H1 (cell line): ENCODE results near the gene GALNT13. TPM values are rescaled to one million over a fixed set of nuclear protein-coding genes. Genes with fewer than 3 reads are reported as not detected.

ENCODE experiments used
- CTCF ChIA-PET: fragments of 300-600 bp; sonication (Branson Sonifier 250); formaldehyde crosslinking; loops from one replicate; lab custom pipeline; 2021; ENCODE audit not compliant: partially characterized antibody; lab: Charles Lee
- POLR2A ChIA-PET: fragments of 300-600 bp; sonication (Branson Sonifier 250); formaldehyde crosslinking; loops from one replicate; lab custom pipeline; 2021; ENCODE audit warnings: inconsistent platforms; ENCODE audit not compliant: partially characterized antibody; lab: Charles Lee
- DNase-seq, 2 experiments: peaks; one replicate each; pipeline versions ENCODE4 v3.0.0 to v3.0.0-alpha.2; 2010 to 2022; ENCODE audit warnings: low spot score in 2 of 2, low read depth in 1 of 2, mixed read lengths in 1 of 2
- FAIRE-seq: peaks from 2 replicates; lab custom pipeline; 2011; peaks lifted over from hg19 to GRCh38; lab: Jason Lieb, UNC
- H2AFZ ChIP-seq: 2 replicates; pipeline ENCODE4 v1.8.1; 2012; ENCODE audit warnings: low read length, inconsistent platforms
- H2AK5ac ChIP-seq: 2 replicates; pipeline ENCODE4 v1.6.1; 2013; ENCODE audit warnings: low read depth, low read length
- H2BK120ac ChIP-seq: replicated peaks from 2 replicates; pipeline ENCODE3; 2013; ENCODE audit warnings: low read depth, low read length, inconsistent platforms
- H2BK12ac ChIP-seq: 2 replicates; pipeline ENCODE4 v1.6.1; 2013; ENCODE audit warnings: low read depth, low read length
- H2BK15ac ChIP-seq: 2 replicates; pipeline ENCODE4 v1.6.1; 2013; ENCODE audit warnings: low read length
- H2BK20ac ChIP-seq: 2 replicates; pipeline ENCODE4 v1.6.1; 2013; ENCODE audit warnings: low read length
- H2BK5ac ChIP-seq: 2 replicates; pipeline ENCODE4 v1.6.1; 2013; ENCODE audit warnings: low read depth, low read length
- H3K14ac ChIP-seq: 2 replicates; pipeline ENCODE4 v1.6.1; 2013; ENCODE audit warnings: inconsistent platforms; ENCODE audit not compliant: insufficient read length
- H3K18ac ChIP-seq: 2 replicates; pipeline ENCODE4 v1.6.1; 2013; ENCODE audit warnings: low read length; ENCODE audit errors: extremely low read depth
- H3K23ac ChIP-seq: 2 replicates; pipeline ENCODE4 v1.6.1; 2013; ENCODE audit warnings: inconsistent platforms; ENCODE audit not compliant: insufficient read length
- H3K23me2 ChIP-seq: 2 replicates; pipeline ENCODE4 v1.6.1; 2013; ENCODE audit warnings: low read depth, low read length
- H3K27ac ChIP-seq: 2 replicates; pipeline ENCODE4 v1.6.1; 2011; ENCODE audit warnings: low read depth, low read length, inconsistent platforms
- H3K27me3 ChIP-seq, 4 experiments: replicated peaks in 1 of 4; 1 replicate in 1 of 4; 2 replicates in 3 of 4; pipeline versions ENCODE4 v1.6.1 to v1.8.1; 2011 to 2013; ENCODE audit warnings: low read length in 3 of 4, mild to moderate bottlenecking in 3 of 4, inconsistent platforms in 2 of 4, mixed read lengths in 2 of 4, moderate library complexity in 1 of 4; ENCODE audit not compliant: control insufficient read depth in 3 of 4, insufficient read depth in 3 of 4; ENCODE audit errors: extremely low read depth in 1 of 4
- H3K36me3 ChIP-seq, 4 experiments: 2 replicates each; pipeline versions ENCODE4 v1.6.1 to v1.8.1; 2011 to 2013; ENCODE audit warnings: mild to moderate bottlenecking in 4 of 4, low read length in 3 of 4, moderate library complexity in 2 of 4, control low read depth in 1 of 4, inconsistent platforms in 1 of 4; ENCODE audit not compliant: insufficient read depth in 4 of 4, control insufficient read depth in 2 of 4
- H3K4ac ChIP-seq: replicated peaks from 2 replicates; pipeline ENCODE3; 2013; ENCODE audit warnings: low read length, low read depth, mixed read lengths, inconsistent platforms; ENCODE audit not compliant: insufficient read length
- H3K4me1 ChIP-seq, 4 experiments: replicated peaks in 1 of 4; 1 replicate in 1 of 4; 2 replicates in 3 of 4; pipeline versions ENCODE4 v1.6.1 to v1.8.1; 2011 to 2013; ENCODE audit warnings: low read length in 3 of 4, inconsistent platforms in 2 of 4, mixed read lengths in 1 of 4; ENCODE audit not compliant: insufficient read depth in 4 of 4, control insufficient read depth in 3 of 4
- H3K4me2 ChIP-seq, 2 experiments: 2 replicates each; pipeline versions ENCODE4 v1.6.1 to v1.8.1; 2011 to 2013; ENCODE audit warnings: low read depth in 2 of 2, low read length in 2 of 2, control low read depth in 1 of 2, inconsistent platforms in 1 of 2, mild to moderate bottlenecking in 1 of 2; ENCODE audit not compliant: insufficient read depth in 1 of 2
- H3K4me3 ChIP-seq, 4 experiments: fragments of 200-600, 300-600 bp in 1 of 4; sonication (generic), shearing (Covaris generic), sonication (Bioruptor Twin) in 1 of 4; 2 replicates each; pipeline versions ENCODE4 v1.5.1 to v1.8.1; 2011 to 2016; ENCODE audit warnings: low read length in 4 of 4, low read depth in 3 of 4, control low read depth in 2 of 4, inconsistent platforms in 2 of 4, mild to moderate bottlenecking in 2 of 4, mixed read lengths in 1 of 4, moderate library complexity in 1 of 4; ENCODE audit not compliant: insufficient read depth in 2 of 4; ENCODE audit errors: extremely low read depth in 1 of 4
- H3K56ac ChIP-seq: replicated peaks from 2 replicates; pipeline ENCODE3; 2013; ENCODE audit warnings: low read depth, mild to moderate bottlenecking, mixed read lengths, low read length, inconsistent platforms; ENCODE audit not compliant: insufficient read length
- H3K79me1 ChIP-seq: 2 replicates; pipeline ENCODE4 v1.6.1; 2013; ENCODE audit warnings: low read depth, low read length, control low read depth
- H3K79me2 ChIP-seq, 2 experiments: 2 replicates each; pipeline versions ENCODE4 v1.6.1 to v1.8.1; 2012 to 2013; ENCODE audit warnings: low read length in 2 of 2, mild to moderate bottlenecking in 2 of 2, inconsistent platforms in 1 of 2; ENCODE audit not compliant: insufficient read depth in 2 of 2, control insufficient read depth in 1 of 2
- H3K9ac ChIP-seq, 4 experiments: replicated peaks in 1 of 4; 1 replicate in 1 of 4; 2 replicates in 3 of 4; pipeline versions ENCODE4 v1.6.1 to v1.8.1; 2011 to 2013; ENCODE audit warnings: low read depth in 3 of 4, low read length in 3 of 4, control low read depth in 2 of 4, mild to moderate bottlenecking in 2 of 4, moderate library complexity in 2 of 4, inconsistent platforms in 1 of 4; ENCODE audit errors: extremely low read depth in 1 of 4
- H3K9me3 ChIP-seq, 2 experiments: 2 replicates each; pipeline versions ENCODE4 v1.6.1 to v1.8.1; 2012 to 2013; ENCODE audit warnings: mild to moderate bottlenecking in 2 of 2, moderate library complexity in 2 of 2, control low read depth in 1 of 2, inconsistent platforms in 1 of 2, low read depth in 1 of 2, low read length in 1 of 2, mixed read lengths in 1 of 2; ENCODE audit not compliant: insufficient read depth in 2 of 2
- H4K20me1 ChIP-seq, 2 experiments: replicated peaks in 1 of 2; 2 replicates each; pipeline versions ENCODE3 to v1.8.1; 2011 to 2013; ENCODE audit warnings: inconsistent platforms in 2 of 2, low read length in 2 of 2, mild to moderate bottlenecking in 1 of 2; ENCODE audit not compliant: insufficient read depth in 2 of 2, control insufficient read depth in 1 of 2
- H4K5ac ChIP-seq: 2 replicates; pipeline ENCODE4 v1.6.1; 2013; ENCODE audit warnings: low read length, low read depth, mixed read lengths, inconsistent platforms; ENCODE audit not compliant: insufficient read length
- H4K8ac ChIP-seq: 2 replicates; pipeline ENCODE4 v1.8.0; 2013; ENCODE audit warnings: mild to moderate bottlenecking, moderate library complexity, low read length, inconsistent platforms; ENCODE audit not compliant: insufficient read depth; ENCODE audit errors: extremely low read depth
- H4K91ac ChIP-seq: replicated peaks from 2 replicates; pipeline ENCODE3; 2013; ENCODE audit warnings: low read length, mixed read lengths, inconsistent platforms; ENCODE audit not compliant: insufficient read length
- CBX5 ChIP-seq: fragments of 300-800, 300-1000 bp; sonication (generic); IDR thresholded peaks from 2 replicates; pipeline ENCODE4 v1.7.1; 2016; ENCODE audit warnings: antibody characterized with exemption, low read length, low read depth
- CTBP2 ChIP-seq: IDR thresholded peaks from 2 replicates; pipeline ENCODE4 v1.7.0; 2011; ENCODE audit warnings: borderline replicate concordance, mild to moderate bottlenecking, moderate library complexity, mixed read lengths, low read length; ENCODE audit not compliant: insufficient read depth, insufficient read length
- E2F6 ChIP-seq: IDR thresholded peaks from 2 replicates; pipeline ENCODE4 v1.6.1; 2012; ENCODE audit warnings: inconsistent platforms
- EP300 ChIP-seq, 2 experiments: IDR thresholded peaks; 1 replicate in 1 of 2; 2 replicates in 1 of 2; pipeline ENCODE4 v1.6.1; 2011 to 2012; ENCODE audit warnings: low read depth in 2 of 2, low read length in 2 of 2, mild to moderate bottlenecking in 2 of 2, borderline replicate concordance in 1 of 2, inconsistent platforms in 1 of 2, moderate library complexity in 1 of 2
- EZH2 ChIP-seq: fragments of 200-600 bp; sonication (generic); IDR thresholded peaks from 2 replicates; pipeline ENCODE4 v1.7.1; 2012; ENCODE audit warnings: low read depth, mild to moderate bottlenecking, moderate library complexity, low read length, inconsistent platforms; ENCODE audit not compliant: severe bottlenecking
- MAFK ChIP-seq: IDR thresholded peaks from 2 replicates; pipeline ENCODE4 v1.6.1; 2012; ENCODE audit warnings: low read depth, mild to moderate bottlenecking, improper control_type of control experiment, low read length
- PHF8 ChIP-seq: fragments of 200-600 bp; sonication (generic); conservative IDR thresholded peaks from 2 replicates; pipeline ENCODE4 v1.7.1; 2012; ENCODE audit warnings: low read depth, mild to moderate bottlenecking, inconsistent platforms, low read length, moderate library complexity
- SIRT6 ChIP-seq: IDR thresholded peaks from one replicate; pipeline ENCODE4 v1.7.1; 2012; ENCODE audit warnings: low read length, inconsistent platforms
- SP4 ChIP-seq: IDR thresholded peaks from 2 replicates; pipeline ENCODE4 v1.6.1; 2012; ENCODE audit warnings: low read length, inconsistent platforms
- TAF7 ChIP-seq: optimal IDR thresholded peaks from 2 replicates; pipeline ENCODE3; 2011; ENCODE audit warnings: low read depth, mild to moderate bottlenecking, inconsistent platforms, low read length, moderate library complexity, borderline replicate concordance
- YY1 ChIP-seq: IDR thresholded peaks from 2 replicates; pipeline ENCODE4 v1.6.1; 2011; ENCODE audit warnings: low read depth, mild to moderate bottlenecking, low read length
- WGBS, 2 experiments: shearing (Covaris generic) in 1 of 2; methylation state at CpG; one replicate each; pipeline versions ENCODE4 v1.1.6 to v1.1.7; 2013 to 2015; ENCODE audit warnings: low lambda C conversion rate in 2 of 2, mixed read lengths in 2 of 2, inconsistent platforms in 1 of 2, low coverage in 1 of 2, missing lambda C conversion rate in 1 of 2; ENCODE audit not compliant: insufficient replicate concordance in 2 of 2, insufficient coverage in 1 of 2, insufficient read length in 1 of 2; ENCODE audit errors: extremely low coverage in 1 of 2, missing lambda C conversion rate in 1 of 2; 5-methylcytosine and 5-hydroxymethylcytosine counted together
- polyA plus RNA-seq, 7 experiments: library from polyadenylated mRNA; depleted of rRNA in 3 of 7; stranded (reverse) in 5 of 7; unstranded in 2 of 7; fragments of >200 nt in 5 of 7; fragments of 200-250 nt in 2 of 7; gene quantifications; 1 replicate in 5 of 7; 2 replicates in 1 of 7; 4 replicates in 1 of 7; pipeline versions ENCODE4 v1.2.1 to v1.2.3, GENCODE V29; 2011 to 2013; ENCODE audit warnings: missing spikeins in 2 of 7, mixed read lengths in 2 of 7
- total RNA-seq: library from RNA; stranded (reverse); fragmentation: NEBNext Ultra II Directional; extraction: Animal tissue kit (Norgen Biotek cat#: 25700); gene quantifications from 2 replicates; pipeline ENCODE4 v1.2.1, GENCODE V29; 2021

GALNT13 gene
- total and polyA plus RNA-seq, 2 of the 8 experiments (the other 6 are each of a cell fraction or from before 2014, with no cell fraction given) = 3.2 to 9.6 TPM

- WGBS, 2 experiments = 70% methylated on average over 2 of the region's 2 CpGs; no CpG with 5 or more reads in 1 of the 2 experiments
- DNase-seq (no peak), FAIRE-seq (no peak)
- Histone ChIP-seq H4K5ac (no peak overlapping the region), H3K4ac (no peak overlapping the region), H3K56ac (no peak overlapping the region), H3K23ac (no peak overlapping the region), H3K14ac (no peak overlapping the region), H3K79me2 (no peaks in the 10 kb centered on the region), H2BK15ac (no peak overlapping the region), H3K4me3 (no peak overlapping the region), H3K18ac (no peak overlapping the region), H3K36me3 (no peaks in the 10 kb centered on the region), H2BK20ac (no peak overlapping the region), H2AK5ac (no peak overlapping the region), H3K79me1 (no peaks in the 10 kb centered on the region), H3K9me3 (no peaks in the 10 kb centered on the region), H3K9ac (no peak overlapping the region), H3K4me2 (no peak overlapping the region), H4K91ac (no peak overlapping the region), H2AFZ (no peak overlapping the region), H2BK120ac (no peak overlapping the region), H2BK12ac (no peak overlapping the region), H3K27ac (no peak overlapping the region), H3K4me1 (no peaks in the 10 kb centered on the region), H4K20me1 (no peaks in the 10 kb centered on the region), H4K8ac (no peak overlapping the region), H2BK5ac (no peak overlapping the region), H3K23me2 (no peaks in the 10 kb centered on the region), H3K27me3 (no peaks in the 10 kb centered on the region)
- ChIA-PET POLR2A (interaction anchor here (0.7 kb wide), 1 partner anchor 11 kb away, joined by 3 read pairs; no protein-coding TSS in a partner anchor), CTCF (interaction anchor here (0.7 to 1.8 kb wide), 16 partner anchors 8 to 1922 kb away, joined by 3 to 6 read pairs (median 4); no protein-coding TSS in a partner anchor)
- TF ChIP-seq PHF8 = no peak
- no peak for TF ChIP-seq CTBP2
- no peak for TF ChIP-seq YY1
- TF ChIP-seq EZH2 = no peak
- no peak for TF ChIP-seq CBX5
- no peak for TF ChIP-seq SIRT6
- no peak for TF ChIP-seq E2F6
- TF ChIP-seq SP4 = no peak
- TF ChIP-seq MAFK = no peak
- no peak for TF ChIP-seq TAF7
- no peak for TF ChIP-seq EP300 (IDR thresholded peaks at IDR 0.05; ENCODE audit: borderline replicate concordance in 1 of 2, low read depth in 2 of 2, low read length in 2 of 2)
These were observed 580.7 kb downstream of the GALNT13 start for GRCh38 chr2:154452471-154452870.
